T-helper 1 cell treated with Interleukin-12 subunit alpha and Interleukin-12 subunit beta and Interleukin-4 antibody, amounts not matched to agents 30 μg/mL and 1 μg/mL, for 36 hours (primary cell): ENCODE measurements around the gene MEF2B.

Source experiments
- H3K27ac Mint-ChIP-seq: one replicate; pipeline ENCODE4 v1.8.0; 2021; ENCODE audit warnings: mild to moderate bottlenecking, mixed read lengths
- H3K27me3 Mint-ChIP-seq: one replicate; pipeline ENCODE4 v1.8.0; 2021; ENCODE audit warnings: low read depth, mixed read lengths
- H3K36me3 Mint-ChIP-seq: one replicate; pipeline ENCODE4 v1.8.0; 2021; ENCODE audit warnings: low read depth, mixed read lengths
- H3K4me1 Mint-ChIP-seq: one replicate; pipeline ENCODE4 v1.8.0; 2021; ENCODE audit warnings: low read depth, mixed read lengths
- H3K4me3 Mint-ChIP-seq: one replicate; pipeline ENCODE4 v1.8.0; 2021; ENCODE audit warnings: mild to moderate bottlenecking, moderate library complexity, mixed read lengths
- H3K9me3 Mint-ChIP-seq: one replicate; pipeline ENCODE4 v1.8.0; 2021; ENCODE audit warnings: mixed read lengths

Gene MEF2B

GRCh38 chr19:19096641-19097627 lies 73.1 kb downstream of the MEF2B start:
- H3K36me3 Mint-ChIP-seq = peaks cover 3% of the 10 kb centered on the region
- no peaks in the 10 kb centered on the region for H3K9me3 Mint-ChIP-seq
- H3K4me1 Mint-ChIP-seq = no peaks in the 10 kb centered on the region
- no peak overlapping the region for H3K27ac Mint-ChIP-seq
- no peak overlapping the region for H3K4me3 Mint-ChIP-seq
- H3K27me3 Mint-ChIP-seq = no peaks in the 10 kb centered on the region

- H3K4me1 Mint-ChIP-seq = no peaks in the 10 kb centered on the region
- no peaks in the 10 kb centered on the region for H3K9me3 Mint-ChIP-seq
- H3K27ac Mint-ChIP-seq = no peak overlapping the region
- H3K4me3 Mint-ChIP-seq = no peak overlapping the region
- no peaks in the 10 kb centered on the region for H3K27me3 Mint-ChIP-seq
- H3K36me3 Mint-ChIP-seq = peaks cover 3% of the 10 kb centered on the region
Observed at GRCh38 chr19:19095691-19096090, 74.4 kb downstream of the MEF2B start.
